ENCODE measurements around the gene RASAL3. TPM values are rescaled to one million over a fixed set of nuclear protein-coding genes. Genes with fewer than 3 reads are reported as not detected.

The RASAL3 gene
- polyA plus RNA-seq, 2 donors = 3.6 to 5.8 TPM

DNA sequence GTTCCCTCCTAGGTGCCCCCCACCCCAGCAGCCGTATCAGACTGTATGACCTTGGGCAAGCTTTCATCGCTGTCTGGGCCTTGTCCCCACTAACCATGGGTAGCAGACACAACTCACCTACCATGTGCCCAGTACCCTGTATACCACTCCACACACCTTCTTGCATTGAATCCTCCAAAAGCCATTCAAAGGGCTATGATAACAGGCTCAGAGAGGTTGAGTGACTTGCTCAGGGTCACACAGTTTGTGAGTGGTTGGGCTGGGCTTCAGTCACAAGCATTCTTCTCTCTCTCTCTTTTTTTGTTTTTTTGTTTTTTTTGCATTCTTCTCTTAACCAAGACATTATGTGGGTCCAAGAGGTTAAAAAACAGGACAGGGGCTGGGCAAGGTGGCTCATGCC lies 2.6 kb downstream of the RASAL3 start:
- 64 to 88% methylated on average over 2 of the region's 2 CpGs for WGBS, 2 donors
- Histone ChIP-seq H3K9me3 (ENCODE audit: control insufficient read depth in 2 of 2, insufficient read depth in 1 of 2, low read depth in 1 of 2, low read length in 1 of 2) (no peaks in the 10 kb centered on the region), H3K4me3 (ENCODE audit: low read depth in 1 of 2, low read length in 2 of 2) (no peak overlapping the region), H3K4me1 (ENCODE audit: control insufficient read depth in 2 of 2, insufficient read depth in 2 of 2, low read length in 1 of 2) (peaks cover 4 to 12% of the 10 kb centered on the region in 2 donors), H3K27ac (ENCODE audit: low read depth in 2 of 2, low read length in 1 of 2) (no peak overlapping the region), H3K36me3 (ENCODE audit: control insufficient read depth in 2 of 2, insufficient read depth in 2 of 2, low read length in 1 of 2) (no peaks in the 10 kb centered on the region), H3K27me3 (ENCODE audit: control insufficient read depth in 1 of 2, insufficient read depth in 2 of 2, low read length in 2 of 2) (no peaks in the 10 kb centered on the region)

DNA sequence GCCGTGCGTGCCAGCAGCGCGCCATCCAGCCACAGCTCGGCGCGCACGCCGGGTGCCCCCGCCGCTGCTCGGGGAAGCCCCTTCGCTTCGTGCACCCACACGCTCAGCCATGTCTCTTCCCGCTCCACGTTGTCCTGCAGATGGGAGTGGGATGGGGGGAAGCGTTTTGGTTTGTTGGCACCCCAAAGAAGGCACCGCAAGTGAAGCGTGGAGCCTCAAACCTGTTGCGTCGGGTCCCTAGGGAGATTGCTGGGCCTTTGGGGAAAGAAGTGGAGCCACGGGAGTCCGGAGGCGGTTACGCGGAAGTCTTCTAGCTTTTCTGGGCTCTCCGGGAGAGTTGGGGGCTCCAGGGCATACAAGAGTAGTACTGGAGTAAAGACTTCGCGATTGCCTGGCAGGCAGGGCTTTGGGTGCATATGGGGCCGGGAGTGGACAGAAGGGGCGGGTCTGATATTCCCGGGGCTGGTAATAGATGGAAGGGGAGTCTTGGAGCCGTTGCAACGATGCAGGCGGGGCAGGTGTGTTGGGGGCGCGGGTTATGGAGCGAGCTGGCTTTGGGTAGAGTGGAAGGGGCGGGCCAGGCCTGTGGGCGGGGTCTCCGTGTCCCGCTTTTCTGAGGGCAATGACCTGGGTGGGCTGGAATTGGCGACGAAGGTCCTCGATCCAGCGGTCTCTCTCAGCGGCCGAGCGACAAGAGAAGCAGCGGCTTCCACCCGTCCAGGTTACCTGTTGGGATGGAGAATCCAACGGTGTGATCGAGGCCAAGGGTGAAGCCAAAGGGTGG lies 6.5 kb downstream of the RASAL3 start:
- Histone ChIP-seq H3K4me3 (ENCODE audit: low read depth in 1 of 2, low read length in 2 of 2) (peak overlapping the region; percentile 26 to 40), H3K27ac (ENCODE audit: low read depth in 2 of 2, low read length in 1 of 2) (no peak overlapping the region), H3K9me3 (ENCODE audit: control insufficient read depth in 2 of 2, insufficient read depth in 1 of 2, low read depth in 1 of 2, low read length in 1 of 2) (no peaks in the 10 kb centered on the region), H3K27me3 (ENCODE audit: control insufficient read depth in 1 of 2, insufficient read depth in 2 of 2, low read length in 2 of 2) (no peaks in the 10 kb centered on the region), H3K36me3 (ENCODE audit: control insufficient read depth in 2 of 2, insufficient read depth in 2 of 2, low read length in 1 of 2) (no peaks in the 10 kb centered on the region), H3K4me1 (ENCODE audit: control insufficient read depth in 2 of 2, insufficient read depth in 2 of 2, low read length in 1 of 2) (peaks cover 5 to 12% of the 10 kb centered on the region in 2 donors)
- WGBS, 2 donors = 30 to 32% methylated on average over 53 to 54 of the region's 54 CpGs

DNA sequence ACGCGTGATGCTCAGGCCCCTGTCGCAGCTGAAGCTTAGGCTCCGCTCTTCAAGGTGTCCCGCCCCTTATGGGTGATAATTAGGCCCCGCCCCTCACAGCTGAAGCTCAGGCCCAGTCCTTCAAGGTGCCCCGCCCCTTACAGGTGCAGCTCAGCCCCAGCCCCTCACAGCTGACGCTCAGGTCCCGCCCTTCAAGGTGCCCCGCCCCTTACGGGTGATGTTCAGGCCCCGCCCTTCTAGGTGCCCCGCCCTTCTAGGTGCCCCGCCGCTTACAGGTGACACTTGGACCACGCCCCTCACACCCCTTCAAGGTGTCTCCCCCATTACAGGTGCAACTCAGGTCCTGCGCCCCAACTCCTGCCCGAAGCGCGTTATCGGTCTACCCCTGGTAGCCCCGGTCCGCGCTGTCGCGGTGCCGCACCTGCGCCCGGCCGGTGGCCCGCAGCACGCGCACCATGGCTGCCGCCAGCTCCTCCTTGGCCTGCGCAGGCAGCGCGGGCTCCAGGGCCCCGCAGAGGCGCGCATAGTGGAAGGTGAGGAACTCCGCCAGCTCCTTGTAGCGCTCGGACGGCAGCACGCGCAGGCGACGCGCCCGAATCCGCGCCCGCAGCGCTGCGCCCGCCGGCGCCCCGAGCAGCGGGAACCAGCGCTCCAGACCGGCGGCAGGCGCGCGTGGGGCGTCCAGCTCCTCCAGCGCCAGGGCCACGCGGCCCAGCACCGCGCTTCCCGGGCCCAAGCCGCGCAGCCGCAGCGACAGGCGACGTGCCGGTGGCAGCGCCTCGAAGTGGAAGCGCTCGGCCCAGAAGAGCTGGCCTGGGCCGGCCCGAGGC lies 7.3 kb downstream of the RASAL3 start:
- Histone ChIP-seq H3K4me1 (ENCODE audit: control insufficient read depth in 2 of 2, insufficient read depth in 2 of 2, low read length in 1 of 2) (peaks cover 11 to 16% of the 10 kb centered on the region in 2 donors), H3K27me3 (ENCODE audit: control insufficient read depth in 1 of 2, insufficient read depth in 2 of 2, low read length in 2 of 2) (no peaks in the 10 kb centered on the region), H3K4me3 (ENCODE audit: low read depth in 1 of 2, low read length in 2 of 2) (peak overlapping the region; percentile 26 to 40), H3K27ac (ENCODE audit: low read depth in 2 of 2, low read length in 1 of 2) (no peak overlapping the region), H3K9me3 (ENCODE audit: control insufficient read depth in 2 of 2, insufficient read depth in 1 of 2, low read depth in 1 of 2, low read length in 1 of 2) (no peaks in the 10 kb centered on the region), H3K36me3 (ENCODE audit: control insufficient read depth in 2 of 2, insufficient read depth in 2 of 2, low read length in 1 of 2) (no peaks in the 10 kb centered on the region)
- WGBS, 2 donors = 21 to 33% methylated on average over 78 to 86 of the region's 86 CpGs

GRCh38 chr19:15456441-15456840 lies 7.9 kb downstream of the RASAL3 start:
- H3K36me3 ChIP-seq (ENCODE audit: control insufficient read depth in 2 of 2, insufficient read depth in 2 of 2, low read length in 1 of 2) = no peaks in the 10 kb centered on the region
- H3K4me3 ChIP-seq (ENCODE audit: low read depth in 1 of 2, low read length in 2 of 2) = no peak overlapping the region
- H3K4me1 ChIP-seq (ENCODE audit: control insufficient read depth in 2 of 2, insufficient read depth in 2 of 2, low read length in 1 of 2) = peaks cover 11 to 16% of the 10 kb centered on the region in 2 donors
- no peaks in the 10 kb centered on the region for H3K9me3 ChIP-seq (ENCODE audit: control insufficient read depth in 2 of 2, insufficient read depth in 1 of 2, low read depth in 1 of 2, low read length in 1 of 2)
- no peak overlapping the region for H3K27ac ChIP-seq (ENCODE audit: low read depth in 2 of 2, low read length in 1 of 2)
- no peaks in the 10 kb centered on the region for H3K27me3 ChIP-seq (ENCODE audit: control insufficient read depth in 1 of 2, insufficient read depth in 2 of 2, low read length in 2 of 2)
- 36 to 39% methylated on average over 14 of the region's 14 CpGs for WGBS, 2 donors

GRCh38 chr19:15455996-15456395 lies 8.3 kb downstream of the RASAL3 start:
- no peaks in the 10 kb centered on the region for H3K27me3 ChIP-seq (ENCODE audit: control insufficient read depth in 1 of 2, insufficient read depth in 2 of 2, low read length in 2 of 2)
- H3K4me3 ChIP-seq (ENCODE audit: low read depth in 1 of 2, low read length in 2 of 2) = no peak overlapping the region
- 88 to 91% methylated on average over 9 of the region's 9 CpGs for WGBS, 2 donors

GRCh38 chr19:15453906-15454860 lies 10.2 kb downstream of the RASAL3 start:
- no peaks in the 10 kb centered on the region for H3K36me3 ChIP-seq (ENCODE audit: control insufficient read depth in 2 of 2, insufficient read depth in 2 of 2, low read length in 1 of 2)
- no peak overlapping the region for H3K4me3 ChIP-seq (ENCODE audit: low read depth in 1 of 2, low read length in 2 of 2)
- 65 to 70% methylated on average over 17 of the region's 17 CpGs for WGBS, 2 donors
- H3K27me3 ChIP-seq (ENCODE audit: control insufficient read depth in 1 of 2, insufficient read depth in 2 of 2, low read length in 2 of 2) = no peaks in the 10 kb centered on the region
- no peak overlapping the region for H3K27ac ChIP-seq (ENCODE audit: low read depth in 2 of 2, low read length in 1 of 2)
- peaks cover 14 to 17% of the 10 kb centered on the region in 2 donors for H3K4me1 ChIP-seq (ENCODE audit: control insufficient read depth in 2 of 2, insufficient read depth in 2 of 2, low read length in 1 of 2)
- H3K9me3 ChIP-seq (ENCODE audit: control insufficient read depth in 2 of 2, insufficient read depth in 1 of 2, low read depth in 1 of 2, low read length in 1 of 2) = no peaks in the 10 kb centered on the region

More at GRCh38 chr19:15455996-15456395, 8.3 kb downstream of the RASAL3 start:
- Histone ChIP-seq H3K36me3 (ENCODE audit: control insufficient read depth in 2 of 2, insufficient read depth in 2 of 2, low read length in 1 of 2) (no peaks in the 10 kb centered on the region), H3K9me3 (ENCODE audit: control insufficient read depth in 2 of 2, insufficient read depth in 1 of 2, low read depth in 1 of 2, low read length in 1 of 2) (no peaks in the 10 kb centered on the region), H3K27ac (ENCODE audit: low read depth in 2 of 2, low read length in 1 of 2) (no peak overlapping the region), H3K4me1 (ENCODE audit: control insufficient read depth in 2 of 2, insufficient read depth in 2 of 2, low read length in 1 of 2) (peaks cover 11 to 16% of the 10 kb centered on the region in 2 donors)

GRCh38 chr19:15453091-15453578 lies 11.2 kb downstream of the RASAL3 start:
- Histone ChIP-seq H3K4me3 (ENCODE audit: low read depth in 1 of 2, low read length in 2 of 2) (peak overlapping the region; percentile 46 to 47), H3K27ac (ENCODE audit: low read depth in 2 of 2, low read length in 1 of 2) (peak overlapping the region in 1 of 2 donors; percentile 52), H3K9me3 (ENCODE audit: control insufficient read depth in 2 of 2, insufficient read depth in 1 of 2, low read depth in 1 of 2, low read length in 1 of 2) (no peaks in the 10 kb centered on the region), H3K27me3 (ENCODE audit: control insufficient read depth in 1 of 2, insufficient read depth in 2 of 2, low read length in 2 of 2) (no peaks in the 10 kb centered on the region), H3K4me1 (ENCODE audit: control insufficient read depth in 2 of 2, insufficient read depth in 2 of 2, low read length in 1 of 2) (peaks cover 16 to 17% of the 10 kb centered on the region in 2 donors), H3K36me3 (ENCODE audit: control insufficient read depth in 2 of 2, insufficient read depth in 2 of 2, low read length in 1 of 2) (no peaks in the 10 kb centered on the region)
- 19 to 25% methylated on average over 42 to 44 of the region's 44 CpGs for WGBS, 2 donors

- H3K9me3 ChIP-seq (ENCODE audit: control insufficient read depth in 2 of 2, insufficient read depth in 1 of 2, low read depth in 1 of 2, low read length in 1 of 2) = no peaks in the 10 kb centered on the region
- peak overlapping the region; percentile 46 to 47 for H3K4me3 ChIP-seq (ENCODE audit: low read depth in 1 of 2, low read length in 2 of 2)
- H3K4me1 ChIP-seq (ENCODE audit: control insufficient read depth in 2 of 2, insufficient read depth in 2 of 2, low read length in 1 of 2) = peaks cover 11 to 16% of the 10 kb centered on the region in 2 donors
- peak overlapping the region; percentile 50 to 52 for H3K27ac ChIP-seq (ENCODE audit: low read depth in 2 of 2, low read length in 1 of 2)
- no peaks in the 10 kb centered on the region for H3K36me3 ChIP-seq (ENCODE audit: control insufficient read depth in 2 of 2, insufficient read depth in 2 of 2, low read length in 1 of 2)
- H3K27me3 ChIP-seq (ENCODE audit: control insufficient read depth in 1 of 2, insufficient read depth in 2 of 2, low read length in 2 of 2) = no peaks in the 10 kb centered on the region
- WGBS, 2 donors = 19 to 23% methylated on average over 32 to 37 of the region's 37 CpGs
Observed at GRCh38 chr19:15452111-15453047, 12.0 kb downstream of the RASAL3 start.

Data from esophagus (tissue), 2 donors.